A549 (cell line): Measurements from ENCODE around the gene CPSF6. TPM values are rescaled to one million over a fixed set of nuclear protein-coding genes. Genes with fewer than 3 reads are reported as not detected.

Experiments
- ATAC-seq, 2 experiments: fragments of 200-7000 bp in 1 of 2; fragments of >200 bp in 1 of 2; cut with Nextera tagmentation in 1 of 2; cut with Tn5 transposase in 1 of 2; 3 replicates each; pipeline versions ENCODE4 v1.8.0 to v1.9.1; 2018 to 2020; ENCODE audit warnings: mild to moderate bottlenecking in 1 of 2, moderate library complexity in 1 of 2
- CTCF ChIA-PET: fragments of 300-600 bp; sonication (Branson Sonifier 250); formaldehyde crosslinking; extraction: SDS; loops from one replicate; lab custom pipeline; 2021; ENCODE audit warnings: antibody characterized with exemption, inconsistent platforms; lab: Yijun Ruan, JAX
- POLR2A ChIA-PET: fragments of 350-600 bp; formaldehyde crosslinking; extraction: SDS; loops from one replicate; lab custom pipeline; 2021; ENCODE audit warnings: antibody characterized with exemption, inconsistent platforms; lab: Yijun Ruan, JAX
- DNase-seq, 2 experiments: peaks; one replicate each; pipeline versions ENCODE4 v3.0.0 to v3.0.0-alpha.2; 2011 to 2016; ENCODE audit warnings: low read depth in 1 of 2, low spot score in 1 of 2
- FAIRE-seq: peaks from 2 replicates; lab custom pipeline; 2011; peaks lifted over from hg19 to GRCh38; lab: Jason Lieb, UNC
- H3K27ac ChIP-seq, 2 experiments: fragments of >200 bp; sonication (Bioruptor Twin); formaldehyde crosslinking; 3 replicates each; pipeline ENCODE4 v1.5.1; 2016 to 2017
- H3K4me1 ChIP-seq: fragments of >200 bp; sonication (Bioruptor Twin); formaldehyde crosslinking; 3 replicates; pipeline ENCODE4 v1.6.1; 2016
- H3K4me2 ChIP-seq: fragments of >200 bp; sonication (Bioruptor Twin); formaldehyde crosslinking; 3 replicates; pipeline ENCODE4 v1.6.1; 2016
- H3K4me3 ChIP-seq: fragments of >200 bp; sonication (Bioruptor Twin); formaldehyde crosslinking; 3 replicates; pipeline ENCODE4 v1.5.1; 2016
- H3K9me3 ChIP-seq: fragments of >200 bp; sonication (Bioruptor Twin); formaldehyde crosslinking; 3 replicates; pipeline ENCODE4 v1.6.1; 2016
- BCL3 ChIP-seq: fragments of >200 bp; sonication (Bioruptor Twin); formaldehyde crosslinking; IDR thresholded peaks from 3 replicates; pipeline ENCODE4 v1.6.1; 2016
- BHLHE40 ChIP-seq: IDR thresholded peaks from 2 replicates; pipeline ENCODE4 v1.6.1; 2012; ENCODE audit warnings: low read depth, low read length, inconsistent platforms
- CBX8 ChIP-seq: fragments of 200-600 bp; sonication (generic); IDR thresholded peaks from 2 replicates; pipeline ENCODE4 v1.6.1; 2016
- CEBPB ChIP-seq, 2 experiments: fragments of >200 bp in 1 of 2; sonication (Bioruptor Twin) in 1 of 2; formaldehyde crosslinking in 1 of 2; IDR thresholded peaks; 2 replicates each; pipeline ENCODE4 v1.6.1; 2012 to 2016
- CHD4 ChIP-seq: fragments of 200-600 bp; sonication (generic); IDR thresholded peaks from 2 replicates; pipeline ENCODE4 v1.6.1; 2016; ENCODE audit warnings: antibody characterized with exemption, mild to moderate bottlenecking, borderline replicate concordance
- E2F6 ChIP-seq: IDR thresholded peaks from 2 replicates; pipeline ENCODE4 v1.6.1; 2012; ENCODE audit warnings: low read depth, borderline replicate concordance
- EP300 ChIP-seq, 2 experiments: fragments of >200 bp; sonication (Bioruptor Twin); formaldehyde crosslinking; IDR thresholded peaks; 2 replicates in 1 of 2; 3 replicates in 1 of 2; pipeline ENCODE4 v1.6.1; 2016 to 2017
- FOXS1 ChIP-seq: fragments of 250-450 bp; sonication (Bioruptor Pico); IDR thresholded peaks from 2 replicates; pipeline ENCODE4 v1.5.0; 2020; ENCODE audit warnings: mild to moderate bottlenecking, moderate library complexity
- HEYL ChIP-seq: fragments of 250-450 bp; sonication (Bioruptor Pico); IDR thresholded peaks from 2 replicates; pipeline ENCODE4 v1.8.0; 2021; ENCODE audit warnings: mild to moderate bottlenecking, moderate library complexity
- HMGXB4 ChIP-seq: fragments of 250-450 bp; sonication (Bioruptor Pico); IDR thresholded peaks from 2 replicates; pipeline ENCODE4 v1.5.0; 2021; ENCODE audit warnings: mild to moderate bottlenecking, moderate library complexity, borderline replicate concordance
- HOXA7 ChIP-seq: fragments of 250-450 bp; sonication (Bioruptor Pico); IDR thresholded peaks from 2 replicates; pipeline ENCODE4 v1.5.0; 2020; ENCODE audit warnings: mild to moderate bottlenecking, moderate library complexity
- KDM5A ChIP-seq: fragments of 200-600 bp; sonication (generic); IDR thresholded peaks from 2 replicates; pipeline ENCODE4 v1.6.1; 2016; ENCODE audit warnings: antibody characterized with exemption, mild to moderate bottlenecking
- MAX ChIP-seq: IDR thresholded peaks from 2 replicates; pipeline ENCODE4 v1.6.1; 2012
- MYC ChIP-seq: IDR thresholded peaks from 2 replicates; pipeline ENCODE4 v1.6.1; 2012; ENCODE audit warnings: mild to moderate bottlenecking, inconsistent platforms, low read length, improper control_type of control experiment, borderline replicate concordance
- NFE2L2 ChIP-seq: fragments of 150-350 bp; conservative IDR thresholded peaks from 2 replicates; pipeline ENCODE4 v1.6.1; 2014; ENCODE audit warnings: low read length
- NPAS2 ChIP-seq: fragments of 250-450 bp; sonication (Bioruptor Pico); IDR thresholded peaks from 2 replicates; pipeline ENCODE4 v1.8.0; 2022; ENCODE audit warnings: mild to moderate bottlenecking, moderate library complexity, borderline replicate concordance
- POLR2A ChIP-seq: IDR thresholded peaks from 2 replicates; pipeline ENCODE4 v1.6.1; 2012; ENCODE audit warnings: mild to moderate bottlenecking, low read length
- RAD21 ChIP-seq, 2 experiments: fragments of >200 bp in 1 of 2; sonication (Bioruptor Twin) in 1 of 2; formaldehyde crosslinking in 1 of 2; IDR thresholded peaks in 1 of 2; conservative IDR thresholded peaks in 1 of 2; 2 replicates in 1 of 2; 3 replicates in 1 of 2; pipeline ENCODE4 v1.6.1; 2012 to 2018; ENCODE audit warnings: inconsistent platforms in 1 of 2
- RFX5 ChIP-seq: fragments of 450-650 bp; IDR thresholded peaks from 2 replicates; pipeline ENCODE4 v1.7.1; 2014; ENCODE audit warnings: antibody characterized with exemption, mild to moderate bottlenecking, moderate library complexity
- SMC3 ChIP-seq: fragments of >200 bp; sonication (Bioruptor Twin); formaldehyde crosslinking; IDR thresholded peaks from 3 replicates; pipeline ENCODE4 v1.6.1; 2018; ENCODE audit warnings: inconsistent platforms
- SREBF2 ChIP-seq: fragments of 450-650 bp; IDR thresholded peaks from 2 replicates; pipeline ENCODE4 v1.6.1; 2014; ENCODE audit warnings: mild to moderate bottlenecking, moderate library complexity
- TFCP2L1 ChIP-seq: fragments of 250-450 bp; sonication (Bioruptor Pico); IDR thresholded peaks from 2 replicates; pipeline ENCODE4 v1.5.0; 2021; ENCODE audit warnings: mild to moderate bottlenecking
- TP53 ChIP-seq: fragments of 250-450 bp; sonication (Bioruptor Pico); IDR thresholded peaks from 2 replicates; pipeline ENCODE4 v1.5.0; 2021; ENCODE audit warnings: mild to moderate bottlenecking, moderate library complexity
- ZFP36 ChIP-seq: fragments of 450-650 bp; IDR thresholded peaks from 2 replicates; pipeline ENCODE4 v1.6.1; 2014; ENCODE audit warnings: borderline replicate concordance; ENCODE audit not compliant: partially characterized antibody
- ZNF302 ChIP-seq: fragments of 250-450 bp; sonication (Bioruptor Pico); IDR thresholded peaks from 2 replicates; pipeline ENCODE4 v1.9.0; 2021; ENCODE audit warnings: inconsistent platforms, mild to moderate bottlenecking, moderate library complexity
- WGBS: methylation state at CpG from one replicate; pipeline ENCODE4 v1.1.6; 2017; ENCODE audit errors: missing lambda C conversion rate; 5-methylcytosine and 5-hydroxymethylcytosine counted together
- polyA plus RNA-seq, 4 experiments: library from polyadenylated mRNA; depleted of rRNA in 3 of 4; stranded (reverse); fragments of >200 nt; fragmentation: RNase III in 1 of 4; extraction: RNeasy Plus Mini Kit Qiagen cat#74134 plus additional on column Dnase treatment in 1 of 4; gene quantifications; 2 replicates in 3 of 4; 3 replicates in 1 of 4; pipeline ENCODE4 v1.2.3, GENCODE V29; 2011 to 2017

The CPSF6 gene
- polyA plus RNA-seq, 2 of the 4 experiments (the other 2 are of a cell fraction), result 77.2 to 84.3 TPM

GRCh38 chr12:69304284-69304683 lies 64.9 kb downstream of the CPSF6 start:
- DNase-seq, result no peak
- no peak for ATAC-seq
- Histone ChIP-seq H3K4me1 (no peaks in the 10 kb centered on the region), H3K9me3 (peaks cover 23% of the 10 kb centered on the region; the same call in 2 of the 3 replicates), H3K27ac (no peak overlapping the region)
- POLR2A ChIA-PET, result no interaction called here
- CTCF ChIA-PET, result no interaction called here
- TF ChIP-seq TFCP2L1 (CRISPR knock-in tag) (no peak), RFX5 (no peak), MYC (no peak), SMC3 (no peak), FOXS1 (no peak), CBX8 (no peak), RAD21 (conservative IDR thresholded peaks at IDR 0.05 in 1 of 2, IDR thresholded peaks at IDR 0.05 in 1 of 2) (no peak), KDM5A (no peak), BCL3 (no peak), HEYL (no peak), ZFP36 (no peak)
- TF ChIP-seq, all 56 proteins: peak for 0
- no peak for FAIRE-seq
- Histone ChIP-seq H3K4me3 (no peak overlapping the region), H3K4me2 (no peak overlapping the region)
- WGBS, result 66% methylated on average over 1 of the region's 1 CpG

GRCh38 chr12:69309461-69309860 lies 70.1 kb downstream of the CPSF6 start:
- TF ChIP-seq POLR2A (no peak), CHD4 (no peak), NFE2L2 (no peak), TP53 (CRISPR knock-in tag) (no peak), NPAS2 (CRISPR knock-in tag) (no peak), SREBF2 (no peak), E2F6 (no peak), MAX (no peak), CEBPB (IDR thresholded peaks at IDR 0.05) (no peak), ZNF302 (CRISPR knock-in tag) (no peak), BHLHE40 (no peak), RAD21 (conservative IDR thresholded peaks at IDR 0.05 in 1 of 2, IDR thresholded peaks at IDR 0.05 in 1 of 2) (no peak), SMC3 (no peak), RFX5 (no peak), HOXA7 (no peak), ZFP36 (no peak), KDM5A (no peak), EP300 (IDR thresholded peaks at IDR 0.05) (no peak), HEYL (no peak), HMGXB4 (CRISPR knock-in tag) (no peak)
- FAIRE-seq (no peak), DNase-seq (no peak), ATAC-seq (no peak)
- Histone ChIP-seq H3K4me3 (no peak overlapping the region), H3K9me3 (peaks cover 16% of the 10 kb centered on the region; the same call in 2 of the 3 replicates), H3K27ac (no peak overlapping the region), H3K4me2 (no peak overlapping the region), H3K4me1 (no peaks in the 10 kb centered on the region)
- WGBS, result 58% methylated on average over 3 of the region's 3 CpGs
- POLR2A ChIA-PET, result no interaction called here
- CTCF ChIA-PET, result no interaction called here
